ENCODE data around the gene ADCY9.

Gene ADCY9

DNA sequence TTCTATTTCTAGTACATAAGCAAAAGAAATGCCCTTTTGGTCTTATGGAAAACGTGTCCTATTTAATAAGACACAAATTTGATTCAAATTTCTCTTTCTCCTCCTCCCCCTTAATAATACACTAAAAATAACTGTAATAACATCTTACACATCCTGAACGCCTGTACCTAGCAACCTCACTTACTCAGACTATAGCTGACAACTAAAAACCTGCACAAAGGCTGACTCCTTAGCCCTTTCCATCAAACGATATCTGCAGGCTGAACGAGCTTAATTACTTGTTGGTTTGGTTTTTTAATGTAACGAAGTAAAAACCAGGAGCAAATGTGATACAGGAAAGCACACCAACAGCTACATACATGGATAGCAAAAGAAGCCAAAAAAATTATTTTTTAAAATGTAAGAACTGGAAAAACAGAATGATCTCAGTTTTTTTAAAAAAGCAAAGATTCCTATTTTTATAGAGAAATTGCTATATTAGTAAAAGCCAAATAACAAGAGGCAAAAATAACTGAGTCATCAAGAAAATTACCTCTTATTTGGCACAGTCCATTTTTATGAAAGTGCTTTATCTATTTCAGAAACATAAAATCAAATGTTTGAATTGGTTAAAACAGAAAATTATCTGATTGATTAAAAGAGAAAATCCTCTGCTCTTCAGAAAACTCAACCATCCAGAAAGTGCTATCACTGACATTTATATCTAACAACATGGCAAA is 23.5 kb downstream of the ADCY9 start:
- Mint-ChIP-seq H3K4me1 (peaks cover 59% of the 10 kb centered on the region), H3K9me3 (no peaks in the 10 kb centered on the region), H3K4me3 (no peak overlapping the region)

DNA sequence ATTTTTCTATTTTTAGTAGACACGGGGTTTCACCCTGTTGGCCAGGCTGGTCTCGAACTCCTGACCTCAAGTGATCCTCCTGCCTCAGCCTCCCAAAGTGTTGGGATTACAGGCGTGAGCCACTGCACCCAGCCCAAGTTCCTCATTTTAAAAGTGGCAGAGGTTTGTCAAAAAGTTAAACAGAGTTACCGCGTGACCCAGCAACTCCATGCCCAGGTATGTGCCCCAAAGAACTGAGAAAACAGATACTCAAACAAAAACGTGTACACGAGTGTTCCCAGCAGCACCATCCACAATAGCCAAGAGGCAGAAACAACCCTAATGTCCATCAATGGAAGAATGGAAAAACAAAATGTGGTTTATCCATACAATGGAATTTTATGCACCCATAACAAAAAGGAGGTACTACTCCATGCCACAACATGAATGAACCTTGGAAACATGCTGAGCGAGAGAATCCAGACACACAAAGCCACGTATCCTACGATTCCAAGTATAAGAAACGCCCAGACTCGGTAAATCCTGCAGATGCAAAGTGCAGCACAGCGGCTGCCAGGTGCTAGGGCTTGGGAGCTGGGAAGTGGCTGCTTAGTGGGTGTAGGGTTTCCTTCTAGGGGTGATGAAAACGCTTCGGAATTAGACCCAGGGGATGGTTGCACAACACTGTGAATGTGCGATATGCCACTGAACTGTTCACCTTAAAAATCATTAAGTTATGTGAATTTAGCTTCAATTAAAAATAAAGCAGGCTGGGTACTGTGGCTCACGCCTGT is 24.8 kb downstream of the ADCY9 start:
- Mint-ChIP-seq H3K36me3 (ENCODE audit: low read depth) (no peaks in the 10 kb centered on the region), H3K27me3 (ENCODE audit: low read depth, poor library complexity) (peaks cover 12% of the 10 kb centered on the region), H3K4me1 (peaks cover 56% of the 10 kb centered on the region), H3K9me3 (no peaks in the 10 kb centered on the region), H3K27ac (no peak overlapping the region), H3K4me3 (no peak overlapping the region)
- DNase-seq = no peak
- TF ChIP-seq, protein P1, sequence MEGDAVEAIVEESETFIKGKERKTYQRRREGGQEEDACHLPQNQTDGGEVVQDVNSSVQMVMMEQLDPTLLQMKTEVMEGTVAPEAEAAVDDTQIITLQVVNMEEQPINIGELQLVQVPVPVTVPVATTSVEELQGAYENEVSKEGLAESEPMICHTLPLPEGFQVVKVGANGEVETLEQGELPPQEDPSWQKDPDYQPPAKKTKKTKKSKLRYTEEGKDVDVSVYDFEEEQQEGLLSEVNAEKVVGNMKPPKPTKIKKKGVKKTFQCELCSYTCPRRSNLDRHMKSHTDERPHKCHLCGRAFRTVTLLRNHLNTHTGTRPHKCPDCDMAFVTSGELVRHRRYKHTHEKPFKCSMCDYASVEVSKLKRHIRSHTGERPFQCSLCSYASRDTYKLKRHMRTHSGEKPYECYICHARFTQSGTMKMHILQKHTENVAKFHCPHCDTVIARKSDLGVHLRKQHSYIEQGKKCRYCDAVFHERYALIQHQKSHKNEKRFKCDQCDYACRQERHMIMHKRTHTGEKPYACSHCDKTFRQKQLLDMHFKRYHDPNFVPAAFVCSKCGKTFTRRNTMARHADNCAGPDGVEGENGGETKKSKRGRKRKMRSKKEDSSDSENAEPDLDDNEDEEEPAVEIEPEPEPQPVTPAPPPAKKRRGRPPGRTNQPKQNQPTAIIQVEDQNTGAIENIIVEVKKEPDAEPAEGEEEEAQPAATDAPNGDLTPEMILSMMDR (IDR thresholded peaks at IDR 0.05) = no peak

More for the DNA sequence above, 23.5 kb downstream of the ADCY9 start:
- DNase-seq = no peak
- Mint-ChIP-seq H3K36me3 (ENCODE audit: low read depth) (no peaks in the 10 kb centered on the region), H3K27ac (no peak overlapping the region), H3K27me3 (ENCODE audit: low read depth, poor library complexity) (peaks cover 10% of the 10 kb centered on the region)
- TF ChIP-seq, protein P1 (IDR thresholded peaks at IDR 0.05) = no peak

DNA sequence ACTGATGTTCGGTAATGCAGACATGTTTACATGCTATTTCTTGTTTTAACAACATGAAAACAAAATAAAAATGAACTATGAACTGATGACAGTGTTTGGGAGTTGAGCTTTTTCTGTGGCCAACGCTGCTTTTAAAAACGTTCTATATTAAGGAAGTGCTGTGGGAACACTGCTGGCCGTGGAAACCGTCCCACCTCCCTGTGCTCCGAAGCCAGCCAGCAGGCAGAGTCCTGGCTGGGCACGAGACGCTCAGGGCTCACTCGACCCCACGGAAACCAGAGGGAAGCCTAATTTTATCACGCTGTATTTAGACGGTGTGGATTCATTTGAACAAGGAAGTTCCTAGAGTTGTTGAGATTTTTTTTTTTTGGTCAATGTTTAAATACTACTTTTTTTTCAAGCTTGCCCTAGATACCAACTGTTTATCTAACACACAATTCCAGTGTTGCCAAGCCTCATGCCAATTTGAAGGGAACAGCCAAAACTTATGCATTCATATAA is 25.8 kb downstream of the ADCY9 start:
- TF ChIP-seq, protein P1 (IDR thresholded peaks at IDR 0.05) = no peak
- DNase-seq = no peak
- Mint-ChIP-seq H3K36me3 (ENCODE audit: low read depth) (no peaks in the 10 kb centered on the region), H3K4me1 (peaks cover 53% of the 10 kb centered on the region), H3K9me3 (no peaks in the 10 kb centered on the region), H3K27ac (peak overlapping the region; percentile 63), H3K4me3 (no peak overlapping the region), H3K27me3 (ENCODE audit: low read depth, poor library complexity) (peaks cover 11% of the 10 kb centered on the region)

DNA sequence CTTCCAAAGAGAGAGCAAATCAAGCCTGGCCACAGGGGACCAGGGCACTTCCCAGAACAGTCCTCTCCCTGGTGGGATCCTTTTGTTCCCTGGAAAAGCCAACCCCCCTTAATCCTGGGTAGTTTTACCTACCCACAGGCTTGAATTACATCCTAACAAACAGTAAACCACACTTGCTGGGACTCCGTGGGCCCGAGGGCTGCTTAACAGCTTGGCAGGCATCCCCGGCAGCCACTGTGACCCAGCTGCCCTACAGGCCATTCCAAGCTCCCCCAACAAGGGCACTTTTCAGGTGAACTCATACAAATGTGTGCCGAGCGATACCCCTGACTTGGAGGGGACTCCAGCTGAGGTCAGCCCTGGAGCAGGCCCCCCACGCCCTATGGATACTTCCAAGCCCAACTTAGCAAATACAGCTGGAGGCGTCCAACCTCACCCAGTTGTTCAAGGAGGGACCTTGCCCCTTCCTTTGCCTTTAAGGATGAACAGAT is 26.4 kb downstream of the ADCY9 start:
- Mint-ChIP-seq H3K27ac (peak overlapping the region; percentile 39), H3K36me3 (ENCODE audit: low read depth) (no peaks in the 10 kb centered on the region), H3K9me3 (no peaks in the 10 kb centered on the region), H3K4me1 (peaks cover 49% of the 10 kb centered on the region), H3K4me3 (no peak overlapping the region), H3K27me3 (ENCODE audit: low read depth, poor library complexity) (peaks cover 7% of the 10 kb centered on the region)
- TF ChIP-seq, protein P1 (IDR thresholded peaks at IDR 0.05) = no peak
- DNase-seq = no peak

DNA sequence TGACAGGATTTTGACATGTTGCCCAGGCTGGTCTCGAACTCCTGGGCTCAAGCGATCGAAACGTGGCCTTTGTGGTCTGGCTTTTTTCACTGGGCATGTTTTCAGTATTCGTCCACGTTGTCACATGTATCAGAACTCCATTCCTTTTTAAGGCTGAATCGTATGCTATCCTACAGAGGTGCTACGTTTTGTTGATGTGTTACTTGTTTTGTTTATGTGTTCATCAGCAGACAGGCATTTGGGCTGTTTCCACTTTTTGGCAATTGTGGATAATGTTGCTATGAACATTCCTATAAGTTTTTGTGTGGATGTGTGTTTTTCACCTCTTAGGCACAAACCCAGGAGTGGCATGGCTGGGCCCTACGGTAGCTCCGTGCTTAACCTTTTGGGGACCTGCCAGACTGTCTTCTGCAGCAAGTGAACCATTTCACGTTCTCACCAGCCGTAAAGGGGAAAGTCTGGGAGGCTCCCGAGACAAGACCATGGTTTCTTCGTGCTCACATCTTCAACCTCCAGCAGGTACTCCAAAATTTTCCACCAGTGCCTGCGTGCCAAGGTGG is 26.9 kb downstream of the ADCY9 start:
- Mint-ChIP-seq H3K27ac (peak overlapping the region; percentile 39), H3K4me1 (peaks cover 44% of the 10 kb centered on the region), H3K27me3 (ENCODE audit: low read depth, poor library complexity) (peaks cover 7% of the 10 kb centered on the region), H3K9me3 (no peaks in the 10 kb centered on the region), H3K4me3 (no peak overlapping the region), H3K36me3 (ENCODE audit: low read depth) (no peaks in the 10 kb centered on the region)
- TF ChIP-seq, protein P1 (IDR thresholded peaks at IDR 0.05) = no peak
- DNase-seq = no peak
